HCT116 (cell line): ENCODE data around the gene TEK. TPM values are rescaled to one million over a fixed set of nuclear protein-coding genes. Genes with fewer than 3 reads are reported as not detected.

ENCODE experiments used
- ATAC-seq: fragments of 200-7000 bp; cut with Tn5 transposase; 2 replicates; pipeline ENCODE4 v1.9.1; 2020; ENCODE audit warnings: mild to moderate bottlenecking, moderate library complexity
- BruUV-seq: library from RNA; stranded (reverse); fragments of 400-500 nt; replicated peaks from 2 replicates; lab custom pipeline; 2021; lab: Mats Ljungman, UMichigan
- CTCF ChIA-PET: fragments of 300-600 bp; sonication (Branson Sonifier 250); formaldehyde crosslinking; loops from one replicate; lab custom pipeline; 2021; ENCODE audit warnings: antibody characterized with exemption; lab: Charles Lee
- POLR2A ChIA-PET: fragments of 300-600, 350-600 bp; sonication (Branson Sonifier 250); formaldehyde crosslinking; loops from one replicate; lab custom pipeline; 2021; ENCODE audit warnings: antibody characterized with exemption; lab: Charles Lee
- RAD21 ChIA-PET, 2 experiments: fragments of 300-600 bp; sonication (Branson Sonifier 250); formaldehyde crosslinking; loops; one replicate each; lab custom pipeline; 2023; ENCODE audit warnings: low total read pairs in 2 of 2; ENCODE audit not compliant: uncharacterized antibody in 2 of 2, unreplicated experiment in 2 of 2, low non-redundant PET in 1 of 2; lab: Charles Lee
- DNase-seq: peaks from one replicate; pipeline ENCODE4 v3.0.0-alpha.2; 2010; ENCODE audit warnings: low read depth, low spot score
- H2AFZ ChIP-seq: fragments of 200-600 bp; shearing (Covaris generic), sonication (generic); 2 replicates; pipeline ENCODE4 v1.6.1; 2017; ENCODE audit warnings: low read depth, mixed run types, mixed read lengths, antibody characterized with exemption, low read length; ENCODE audit not compliant: poor library complexity, severe bottlenecking
- H3K27ac ChIP-seq: 2 replicates; pipeline ENCODE4 v1.5.1; 2012; ENCODE audit warnings: low read depth, low read length
- H3K27me3 ChIP-seq: fragments of 200-600 bp; sonication (generic); 2 replicates; pipeline ENCODE4 v1.6.1; 2016; ENCODE audit warnings: mixed run types, low read length, mixed read lengths; ENCODE audit not compliant: insufficient read depth
- H3K36me3 ChIP-seq, 2 experiments: fragments of 200-500 bp in 1 of 2; fragments of 200-600 bp in 1 of 2; sonication (Bioruptor generic) in 1 of 2; sonication (generic) in 1 of 2; 2 replicates each; pipeline versions ENCODE4 v1.5.1 to v1.6.1; 2014 to 2016; ENCODE audit warnings: low read length in 2 of 2, inconsistent platforms in 1 of 2, mixed read lengths in 1 of 2, mixed run types in 1 of 2; ENCODE audit not compliant: insufficient read depth in 2 of 2, control insufficient read depth in 1 of 2
- H3K4me1 ChIP-seq, 2 experiments: fragments of 200-600 bp in 1 of 2; sonication (generic) in 1 of 2; 2 replicates each; pipeline versions ENCODE4 v1.5.1 to v1.6.1; 2012 to 2017; ENCODE audit warnings: low read length in 2 of 2, inconsistent platforms in 1 of 2, mild to moderate bottlenecking in 1 of 2, mixed read lengths in 1 of 2, mixed run types in 1 of 2, moderate library complexity in 1 of 2; ENCODE audit not compliant: insufficient read depth in 2 of 2, control insufficient read depth in 1 of 2
- H3K4me2 ChIP-seq: fragments of 200-600 bp; sonication (generic); 2 replicates; pipeline ENCODE4 v1.6.1; 2017; ENCODE audit warnings: mixed run types, low read length, mixed read lengths
- H3K4me3 ChIP-seq, 2 experiments: fragments of 200-600 bp in 1 of 2; sonication (generic) in 1 of 2; replicated peaks in 1 of 2; 2 replicates each; pipeline ENCODE4 v1.5.1; 2011 to 2016; ENCODE audit warnings: low read length in 2 of 2, control low read depth in 1 of 2, low read depth in 1 of 2, mild to moderate bottlenecking in 1 of 2, mixed read lengths in 1 of 2, mixed run types in 1 of 2
- H3K79me2 ChIP-seq: fragments of 200-600 bp; sonication (generic); 2 replicates; pipeline ENCODE4 v1.6.1; 2017; ENCODE audit warnings: mild to moderate bottlenecking, mixed run types, low read length, moderate library complexity, mixed read lengths; ENCODE audit not compliant: insufficient read depth
- H3K9ac ChIP-seq: fragments of 200-600 bp; sonication (generic); 2 replicates; pipeline ENCODE4 v1.6.1; 2016; ENCODE audit warnings: low read length, mixed read lengths
- H3K9me2 ChIP-seq: fragments of 200-600 bp; sonication (generic), shearing (Covaris generic); 2 replicates; pipeline ENCODE4 v1.6.1; 2017; ENCODE audit warnings: mixed run types, mild to moderate bottlenecking, moderate library complexity; ENCODE audit not compliant: insufficient read depth
- H3K9me3 ChIP-seq, 2 experiments: fragments of 200-500 bp in 1 of 2; fragments of 200-600 bp in 1 of 2; sonication (Bioruptor generic) in 1 of 2; sonication (generic) in 1 of 2; 2 replicates each; pipeline ENCODE4 v1.6.1; 2014 to 2017; ENCODE audit warnings: low read length in 2 of 2, mixed read lengths in 2 of 2, inconsistent platforms in 1 of 2, low read depth in 1 of 2, mild to moderate bottlenecking in 1 of 2, mixed run types in 1 of 2, moderate library complexity in 1 of 2; ENCODE audit not compliant: control insufficient read depth in 1 of 2, insufficient read depth in 1 of 2
- H4K20me1 ChIP-seq: fragments of 200-600 bp; sonication (generic), shearing (Covaris generic); 2 replicates; pipeline ENCODE4 v1.6.1; 2017; ENCODE audit warnings: mixed run types, mild to moderate bottlenecking, moderate library complexity; ENCODE audit not compliant: insufficient read depth
- ATF3 ChIP-seq: IDR thresholded peaks from 2 replicates; pipeline ENCODE4 v1.6.1; 2012
- CEBPB ChIP-seq: IDR thresholded peaks from 2 replicates; pipeline ENCODE4 v1.6.1; 2012; ENCODE audit warnings: low read depth
- EGR1 ChIP-seq: IDR thresholded peaks from 2 replicates; pipeline ENCODE4 v1.6.1; 2012; ENCODE audit warnings: low read depth
- MAX ChIP-seq: IDR thresholded peaks from 2 replicates; pipeline ENCODE4 v1.6.1; 2012
- POLR2AphosphoS5 ChIP-seq: IDR thresholded peaks from 2 replicates; pipeline ENCODE4 v1.6.1; 2011; ENCODE audit warnings: mild to moderate bottlenecking, low read depth, low read length, moderate library complexity
- REST ChIP-seq: IDR thresholded peaks from 2 replicates; pipeline ENCODE4 v1.6.1; 2012; ENCODE audit warnings: low read depth
- SIN3A ChIP-seq: IDR thresholded peaks from 2 replicates; pipeline ENCODE4 v1.6.1; 2012; ENCODE audit warnings: low read depth
- intact Hi-C: fragments of 100-400 bp; cut with micrococcal nuclease; formaldehyde crosslinking; loops from 2 replicates; pipeline ENCODE4 v1.10.0; 2022
- total RNA-seq: library from RNA; stranded (reverse); gene quantifications from one replicate; pipeline ENCODE4 v1.2.1, GENCODE V29; 2021; ENCODE audit not compliant: unreplicated experiment
- TF ChIP-seq, protein P1 (sequence below): IDR thresholded peaks from 2 replicates; pipeline ENCODE4 v1.6.1; 2011; ENCODE audit warnings: mild to moderate bottlenecking, low read length, moderate library complexity; ENCODE audit not compliant: insufficient replicate concordance; ENCODE audit errors: extremely low read depth
- TF ChIP-seq, protein P2 (sequence below), 3 experiments: fragments of 200-600 bp in 1 of 3; sonication (generic) in 1 of 3; IDR thresholded peaks in 2 of 3; conservative IDR thresholded peaks in 1 of 3; 2 replicates each; pipeline ENCODE4 v1.5.1; 2012 to 2017; ENCODE audit warnings: low read depth in 2 of 3, low read length in 2 of 3, antibody characterized with exemption in 1 of 3, borderline replicate concordance in 1 of 3, control low read depth in 1 of 3, mild to moderate bottlenecking in 1 of 3, mixed read lengths in 1 of 3, mixed run types in 1 of 3, moderate library complexity in 1 of 3; ENCODE audit not compliant: insufficient read depth in 1 of 3

TEK gene
- total RNA-seq, 1 experiment from 2014 or later, result 0.15 TPM

- no peak for ATAC-seq
- RAD21 ChIA-PET, result no interaction called here
These were observed 67.9 kb downstream of the TEK start for GRCh38 chr9:27176971-27177370.

DNA sequence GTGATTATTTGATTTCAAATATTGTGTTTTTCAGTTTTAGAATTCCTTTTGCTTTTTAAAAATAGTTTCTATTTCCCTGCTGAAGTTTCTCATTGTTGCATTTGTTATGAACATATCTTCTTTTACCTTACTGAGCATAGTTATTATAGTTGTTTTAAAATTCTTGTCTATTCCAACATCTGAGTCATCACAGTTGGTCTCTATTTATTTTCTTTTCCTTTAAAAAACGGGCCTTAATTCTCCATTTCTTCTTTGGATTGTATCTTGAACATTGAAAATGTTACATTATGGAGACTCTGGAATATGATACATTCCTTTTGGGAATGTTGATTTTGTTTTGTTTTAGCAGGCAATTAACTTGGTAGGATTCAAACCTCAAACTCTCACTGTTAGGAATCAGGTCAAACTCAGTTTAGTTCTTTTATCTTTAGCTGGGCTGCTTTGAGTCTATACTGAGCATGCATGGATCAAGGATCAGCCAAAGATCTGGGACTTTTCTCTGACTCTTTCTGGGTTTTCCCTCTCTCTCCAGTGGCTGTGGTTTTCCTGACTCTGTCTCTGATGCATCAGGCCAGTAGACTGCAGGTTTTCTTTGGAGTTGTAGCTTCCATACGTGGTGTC, 70.3 kb downstream of the TEK start:
- Histone ChIP-seq H4K20me1 (no peaks in the 10 kb centered on the region), H3K9me2 (no peaks in the 10 kb centered on the region), H3K4me3 (no peak overlapping the region), H3K4me1 (peaks cover 2 to 17% of the 10 kb centered on the region in 2 experiments; a peak in 3 of 4 replicates), H3K4me2 (no peak overlapping the region), H3K9ac (no peak overlapping the region), H3K9me3 (no peaks in the 10 kb centered on the region), H3K79me2 (no peaks in the 10 kb centered on the region), H3K27ac (no peak overlapping the region), H2AFZ (no peak overlapping the region), H3K36me3 (no peaks in the 10 kb centered on the region), H3K27me3 (no peaks in the 10 kb centered on the region)
- ChIA-PET POLR2A (no interaction called here), RAD21 (no interaction called here), CTCF (no interaction called here)
- BruUV-seq, result no TSS peak
- intact Hi-C loops, result loop anchor here (2.0 kb wide), 1 partner anchor 23 kb away; no protein-coding TSS in a partner anchor
- DNase-seq (no peak), ATAC-seq (no peak)
- no peak for TF ChIP-seq REST
- TF ChIP-seq, protein P1, sequence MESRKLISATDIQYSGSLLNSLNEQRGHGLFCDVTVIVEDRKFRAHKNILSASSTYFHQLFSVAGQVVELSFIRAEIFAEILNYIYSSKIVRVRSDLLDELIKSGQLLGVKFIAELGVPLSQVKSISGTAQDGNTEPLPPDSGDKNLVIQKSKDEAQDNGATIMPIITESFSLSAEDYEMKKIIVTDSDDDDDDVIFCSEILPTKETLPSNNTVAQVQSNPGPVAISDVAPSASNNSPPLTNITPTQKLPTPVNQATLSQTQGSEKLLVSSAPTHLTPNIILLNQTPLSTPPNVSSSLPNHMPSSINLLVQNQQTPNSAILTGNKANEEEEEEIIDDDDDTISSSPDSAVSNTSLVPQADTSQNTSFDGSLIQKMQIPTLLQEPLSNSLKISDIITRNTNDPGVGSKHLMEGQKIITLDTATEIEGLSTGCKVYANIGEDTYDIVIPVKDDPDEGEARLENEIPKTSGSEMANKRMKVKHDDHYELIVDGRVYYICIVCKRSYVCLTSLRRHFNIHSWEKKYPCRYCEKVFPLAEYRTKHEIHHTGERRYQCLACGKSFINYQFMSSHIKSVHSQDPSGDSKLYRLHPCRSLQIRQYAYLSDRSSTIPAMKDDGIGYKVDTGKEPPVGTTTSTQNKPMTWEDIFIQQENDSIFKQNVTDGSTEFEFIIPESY, result no peak
- TF ChIP-seq EGR1, result no peak
- TF ChIP-seq, protein P2, sequence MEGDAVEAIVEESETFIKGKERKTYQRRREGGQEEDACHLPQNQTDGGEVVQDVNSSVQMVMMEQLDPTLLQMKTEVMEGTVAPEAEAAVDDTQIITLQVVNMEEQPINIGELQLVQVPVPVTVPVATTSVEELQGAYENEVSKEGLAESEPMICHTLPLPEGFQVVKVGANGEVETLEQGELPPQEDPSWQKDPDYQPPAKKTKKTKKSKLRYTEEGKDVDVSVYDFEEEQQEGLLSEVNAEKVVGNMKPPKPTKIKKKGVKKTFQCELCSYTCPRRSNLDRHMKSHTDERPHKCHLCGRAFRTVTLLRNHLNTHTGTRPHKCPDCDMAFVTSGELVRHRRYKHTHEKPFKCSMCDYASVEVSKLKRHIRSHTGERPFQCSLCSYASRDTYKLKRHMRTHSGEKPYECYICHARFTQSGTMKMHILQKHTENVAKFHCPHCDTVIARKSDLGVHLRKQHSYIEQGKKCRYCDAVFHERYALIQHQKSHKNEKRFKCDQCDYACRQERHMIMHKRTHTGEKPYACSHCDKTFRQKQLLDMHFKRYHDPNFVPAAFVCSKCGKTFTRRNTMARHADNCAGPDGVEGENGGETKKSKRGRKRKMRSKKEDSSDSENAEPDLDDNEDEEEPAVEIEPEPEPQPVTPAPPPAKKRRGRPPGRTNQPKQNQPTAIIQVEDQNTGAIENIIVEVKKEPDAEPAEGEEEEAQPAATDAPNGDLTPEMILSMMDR (IDR thresholded peaks at IDR 0.05 in 2 of 3, conservative IDR thresholded peaks at IDR 0.05 in 1 of 3; ENCODE audit: borderline replicate concordance in 1 of 3, insufficient read depth in 1 of 3, low read depth in 2 of 3, low read length in 2 of 3), result no peak
- no peak for TF ChIP-seq SIN3A
- no peak for TF ChIP-seq CEBPB
- TF ChIP-seq POLR2AphosphoS5, result no peak

More at GRCh38 chr9:27176971-27177370, 67.9 kb downstream of the TEK start:
- H2AFZ ChIP-seq, result no peak overlapping the region
- no peak overlapping the region for H3K27ac ChIP-seq
- H3K36me3 ChIP-seq, result no peaks in the 10 kb centered on the region
- no peak overlapping the region for H3K4me2 ChIP-seq
- BruUV-seq, result no TSS peak
- DNase-seq, result no peak
- POLR2A ChIA-PET, result no interaction called here
- TF ChIP-seq MAX (no peak), ATF3 (no peak)
- TF ChIP-seq, all 23 proteins: peak for 0
- Histone ChIP-seq H3K9me2 (no peaks in the 10 kb centered on the region), H3K4me1 (peaks cover 0 to 7% of the 10 kb centered on the region in 2 experiments; a peak in 1 of 4 replicates), H3K4me3 (no peak overlapping the region), H4K20me1 (no peaks in the 10 kb centered on the region), H3K79me2 (no peaks in the 10 kb centered on the region), H3K9ac (no peak overlapping the region), H3K9me3 (no peaks in the 10 kb centered on the region), H3K27me3 (no peaks in the 10 kb centered on the region)
- intact Hi-C loops, result no loop called here
- CTCF ChIA-PET, result no interaction called here
